ENCODE results near the gene DLG4. TPM values are rescaled to one million over a fixed set of nuclear protein-coding genes. Genes with fewer than 3 reads are reported as not detected.
"Not testable (repeated sequence)": the region's sequence is repeated elsewhere in the genome, so short reads cannot be mapped to it uniquely, and the experiment has no call there.

DLG4 gene
- total RNA-seq, 4 donors from 2014 or later: 6.8 to 21.5 (median 12.4) TPM

DNA sequence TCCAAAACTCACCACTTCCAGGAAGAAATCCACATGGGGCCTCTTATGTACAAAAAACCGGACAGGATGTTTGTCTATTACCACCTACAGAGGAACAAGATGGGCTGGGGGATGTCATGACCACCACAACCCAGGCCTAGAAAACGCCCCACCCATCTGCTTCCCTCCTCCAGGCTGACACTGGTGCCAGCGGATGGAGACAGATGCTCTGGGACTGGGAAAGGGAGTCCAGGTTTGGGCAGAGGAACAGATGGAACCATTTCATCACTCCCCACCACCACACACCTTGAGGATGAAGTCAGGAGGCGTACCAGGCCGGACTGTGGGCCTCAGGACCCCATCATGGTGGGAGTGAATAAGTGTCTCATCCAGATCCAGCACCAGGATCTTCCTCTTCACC lies 27.1 kb upstream of the DLG4 start:
- peaks cover 11 to 28% of the 10 kb centered on the region in 2 donors for H3K4me1 ChIP-seq
- intact Hi-C loops (cut with DNase I): no loop called here
- no peak for TF ChIP-seq POLR2A (IDR thresholded peaks at IDR 0.05)
- TF ChIP-seq, protein P1, sequence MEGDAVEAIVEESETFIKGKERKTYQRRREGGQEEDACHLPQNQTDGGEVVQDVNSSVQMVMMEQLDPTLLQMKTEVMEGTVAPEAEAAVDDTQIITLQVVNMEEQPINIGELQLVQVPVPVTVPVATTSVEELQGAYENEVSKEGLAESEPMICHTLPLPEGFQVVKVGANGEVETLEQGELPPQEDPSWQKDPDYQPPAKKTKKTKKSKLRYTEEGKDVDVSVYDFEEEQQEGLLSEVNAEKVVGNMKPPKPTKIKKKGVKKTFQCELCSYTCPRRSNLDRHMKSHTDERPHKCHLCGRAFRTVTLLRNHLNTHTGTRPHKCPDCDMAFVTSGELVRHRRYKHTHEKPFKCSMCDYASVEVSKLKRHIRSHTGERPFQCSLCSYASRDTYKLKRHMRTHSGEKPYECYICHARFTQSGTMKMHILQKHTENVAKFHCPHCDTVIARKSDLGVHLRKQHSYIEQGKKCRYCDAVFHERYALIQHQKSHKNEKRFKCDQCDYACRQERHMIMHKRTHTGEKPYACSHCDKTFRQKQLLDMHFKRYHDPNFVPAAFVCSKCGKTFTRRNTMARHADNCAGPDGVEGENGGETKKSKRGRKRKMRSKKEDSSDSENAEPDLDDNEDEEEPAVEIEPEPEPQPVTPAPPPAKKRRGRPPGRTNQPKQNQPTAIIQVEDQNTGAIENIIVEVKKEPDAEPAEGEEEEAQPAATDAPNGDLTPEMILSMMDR (IDR thresholded peaks at IDR 0.05): no peak
- H3K27ac ChIP-seq: no peak overlapping the region
- 92 to 96% methylated on average over 5 of the region's 5 CpGs for WGBS, 2 donors
- H3K27me3 ChIP-seq: no peaks in the 10 kb centered on the region
- DNase-seq: no peak
- H3K9me3 ChIP-seq: no peaks in the 10 kb centered on the region
- peaks cover 14 to 16% of the 10 kb centered on the region in 2 donors for H3K36me3 ChIP-seq
- H3K4me3 ChIP-seq (replicated peaks in 1 of 3): no peak overlapping the region

DNA sequence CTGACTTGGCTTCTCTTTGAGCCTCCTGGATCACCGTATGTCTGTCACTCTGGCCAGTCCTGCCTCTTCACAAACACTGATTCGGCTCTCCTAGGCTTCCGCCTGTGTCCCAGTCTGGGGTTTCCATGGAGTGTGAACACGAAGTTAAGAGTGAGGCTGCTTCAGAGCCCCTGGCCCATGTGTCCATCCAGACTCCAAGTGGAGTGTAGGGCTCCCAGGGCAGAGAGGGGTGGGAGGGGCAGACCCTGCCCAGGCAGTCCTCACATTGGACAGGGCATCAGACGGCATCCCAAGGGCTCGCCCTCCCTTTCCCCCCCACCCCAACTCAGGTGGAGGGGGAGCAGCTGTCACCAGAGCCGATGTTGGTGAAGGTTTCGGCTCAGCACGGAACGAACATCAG lies 24.2 kb upstream of the DLG4 start:
- WGBS, 2 donors: 79 to 85% methylated on average over 10 of the region's 10 CpGs
- peak overlapping the region in 1 of 3 donors; percentile 99 for H3K27ac ChIP-seq
- peaks cover 17 to 27% of the 10 kb centered on the region in 2 donors for H3K4me1 ChIP-seq
- H3K9me3 ChIP-seq; H3K27me3 ChIP-seq; DNase-seq; H3K4me3 ChIP-seq (replicated peaks in 1 of 3); intact Hi-C loops (cut with DNase I): not testable (repeated sequence)
- H3K36me3 ChIP-seq: peaks cover 19 to 21% of the 10 kb centered on the region in 2 donors

DNA sequence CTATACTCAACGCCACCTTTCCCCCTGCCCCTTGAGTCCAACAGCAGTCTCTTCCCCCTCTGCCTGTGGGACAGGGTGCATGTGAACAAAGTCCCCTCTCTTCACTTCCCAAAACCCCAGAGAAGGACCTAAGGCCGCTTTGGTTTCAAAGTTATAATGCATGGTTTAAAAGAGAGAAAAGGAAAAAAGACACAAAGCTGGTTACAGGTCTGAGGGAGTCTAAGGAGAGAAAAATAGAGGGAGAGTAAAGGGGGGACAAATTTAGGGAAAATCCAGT lies 23.8 kb upstream of the DLG4 start:
- Histone ChIP-seq H3K27me3 (no peaks in the 10 kb centered on the region), H3K9me3 (no peaks in the 10 kb centered on the region), H3K36me3 (peaks cover 19 to 21% of the 10 kb centered on the region in 2 donors), H3K27ac (peak overlapping the region; percentile 85 to 99 (median 95)), H3K4me3 (replicated peaks in 1 of 3) (peak overlapping the region in 2 of 3 donors; percentile 14 to 86), H3K4me1 (peaks cover 17 to 25% of the 10 kb centered on the region in 2 donors)
- TF ChIP-seq POLR2A (IDR thresholded peaks at IDR 0.05): no peak
- TF ChIP-seq, protein P1 (IDR thresholded peaks at IDR 0.05): no peak
- intact Hi-C loops (cut with DNase I): no loop called here
- no peak for DNase-seq
- 40 to 48% methylated on average over 2 of the region's 2 CpGs for WGBS, 2 donors

DNA sequence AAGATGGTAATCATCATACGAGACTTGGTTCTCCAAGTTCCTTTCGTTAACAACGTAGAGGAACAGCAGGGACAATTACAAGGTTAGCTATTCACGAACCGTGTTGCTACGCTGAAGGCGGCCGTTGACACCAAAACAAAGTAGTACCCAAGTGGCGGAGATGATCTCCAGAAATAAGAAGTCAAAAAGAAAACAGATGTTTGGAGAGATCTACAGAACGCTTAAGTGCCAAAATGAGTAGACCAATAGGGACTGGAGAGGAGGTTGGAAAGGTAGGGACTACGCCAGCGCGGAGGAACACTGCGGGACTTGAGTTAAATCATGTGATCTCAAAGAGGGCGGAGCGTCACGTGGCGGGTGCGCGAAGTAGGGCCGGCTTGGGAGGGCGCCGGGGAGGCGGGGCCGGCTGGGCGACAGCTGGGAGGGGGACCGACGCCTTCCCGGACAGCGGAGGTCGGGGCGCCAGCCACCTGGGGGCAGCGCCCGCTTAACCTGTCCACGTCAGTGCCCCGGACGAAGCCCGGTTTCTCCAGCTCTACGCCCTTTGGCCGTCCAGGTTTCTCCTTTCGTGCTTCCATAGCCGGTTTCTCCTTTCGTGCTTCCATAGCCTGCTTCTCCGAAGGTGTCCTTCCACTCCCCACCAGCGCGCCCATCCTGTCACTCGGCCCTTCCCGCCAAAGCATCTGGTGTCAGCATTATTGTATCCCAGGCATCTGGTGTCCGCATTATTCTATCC lies 23.2 kb upstream of the DLG4 start:
- Histone ChIP-seq H3K9me3 (no peaks in the 10 kb centered on the region), H3K27me3 (no peaks in the 10 kb centered on the region), H3K4me1 (peaks cover 17 to 25% of the 10 kb centered on the region in 2 donors), H3K27ac (peak overlapping the region; percentile 85 to 99 (median 95)), H3K36me3 (peaks cover 19 to 21% of the 10 kb centered on the region in 2 donors), H3K4me3 (replicated peaks in 1 of 3) (peak overlapping the region; percentile 14 to 86 (median 28))
- TF ChIP-seq POLR2A (IDR thresholded peaks at IDR 0.05): peak; percentile 4 to 69
- TF ChIP-seq, protein P1 (IDR thresholded peaks at IDR 0.05): peak in 1 of 6 experiments; percentile 4
- DNase-seq: peak; percentile 96 to 97
- WGBS, 2 donors: 1% methylated on average over 40 to 47 of the region's 49 CpGs
- intact Hi-C loops (cut with DNase I): no loop called here

DNA sequence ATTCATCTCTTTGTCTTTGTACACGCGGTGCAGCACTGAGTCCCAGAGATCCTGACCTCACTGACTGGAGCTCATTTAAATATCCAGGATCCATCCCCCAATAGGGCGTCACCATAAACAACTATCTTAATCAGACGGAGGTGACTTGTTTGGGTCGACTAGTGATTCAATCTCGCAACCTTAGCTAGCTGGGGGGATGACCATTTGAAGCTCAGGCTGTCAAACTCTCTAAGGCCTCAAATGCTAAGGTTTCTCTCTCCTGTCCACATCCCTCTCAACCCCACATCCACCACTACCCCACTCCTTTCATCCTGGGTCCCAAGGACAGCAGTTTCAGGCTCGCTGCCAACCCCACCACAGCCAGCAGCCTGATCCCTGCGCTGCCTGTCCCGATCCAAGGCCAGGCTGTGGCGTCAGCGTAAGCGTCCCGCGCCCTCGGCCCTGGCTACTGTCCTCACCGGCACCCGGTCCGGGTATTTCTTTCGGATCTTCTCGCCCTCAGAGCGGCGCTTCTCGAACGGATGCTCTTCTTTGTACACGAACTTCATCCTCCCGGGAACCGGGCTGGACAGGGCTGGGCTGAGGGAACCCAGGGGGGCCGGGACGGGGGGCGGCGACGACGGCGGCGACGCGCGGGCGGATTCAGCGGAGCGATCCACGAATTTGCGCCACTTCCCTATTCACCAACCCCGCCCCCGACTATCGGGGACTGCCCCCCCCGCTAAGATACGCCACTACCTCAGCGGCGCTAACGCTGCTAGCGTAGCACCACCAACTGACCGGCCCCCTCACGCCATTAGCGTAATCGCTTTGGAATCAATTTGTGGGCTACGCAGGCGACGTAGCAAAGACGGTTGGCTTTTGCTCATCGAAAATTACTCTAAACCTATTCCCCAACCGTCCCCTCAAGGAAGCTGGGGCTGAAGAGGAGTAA lies 22.4 kb upstream of the DLG4 start, which contains the start of gene GABARAP:
Gene GABARAP, minus strand, starts transcription at position 667 of the 934 bp plus-strand sequence. Its CDS starts 119 bp downstream, at position 548.
- TF ChIP-seq, protein P1 (IDR thresholded peaks at IDR 0.05): no peak
- peak in 1 of 2 donors; percentile 74 for TF ChIP-seq POLR2A (IDR thresholded peaks at IDR 0.05)
- peak within 1 kb of the TSS; percentile 85 to 99 (median 95) for H3K27ac ChIP-seq
- no peaks in the 10 kb centered on the region for H3K27me3 ChIP-seq
- peaks cover 17 to 30% of the 10 kb centered on the region in 2 donors for H3K4me1 ChIP-seq
- H3K4me3 ChIP-seq (replicated peaks in 1 of 3): peak within 1 kb of the TSS; percentile 28 to 86 (median 78)
- intact Hi-C loops (cut with DNase I): no loop called here
- WGBS, 2 donors: 0% methylated on average over 33 to 58 of the region's 62 CpGs
- no peaks in the 10 kb centered on the region for H3K9me3 ChIP-seq
- DNase-seq: peak; percentile 92 to 94
- peaks cover 19 to 21% of the 10 kb centered on the region in 2 donors for H3K36me3 ChIP-seq

Data from thyroid gland (tissue), 4 donors.